Muscle of leg (tissue), 11 donors: ENCODE measurements around the gene CHTF18. TPM values are rescaled to one million over a fixed set of nuclear protein-coding genes. Genes with fewer than 3 reads are reported as not detected.
"Not testable (repeated sequence)": the region's sequence is repeated elsewhere in the genome, so short reads cannot be mapped to it uniquely, and the experiment has no call there.

ENCODE experiments used
- DNase-seq: peaks from one replicate; pipeline ENCODE4 v3.0.0; 2013
- H3K27ac ChIP-seq: one replicate; pipeline ENCODE4 v1.5.1; 2013; ENCODE audit warnings: mild to moderate bottlenecking, low read length, control low read depth
- H3K27me3 ChIP-seq: one replicate; pipeline ENCODE4 v1.6.1; 2013; ENCODE audit warnings: low read length; ENCODE audit not compliant: control insufficient read depth, insufficient read depth
- H3K36me3 ChIP-seq: one replicate; pipeline ENCODE4 v1.6.1; 2013; ENCODE audit warnings: low read length; ENCODE audit not compliant: control insufficient read depth, insufficient read depth
- H3K4me1 ChIP-seq: one replicate; pipeline ENCODE4 v1.6.1; 2013; ENCODE audit warnings: low read length; ENCODE audit not compliant: control insufficient read depth, insufficient read depth
- H3K4me3 ChIP-seq: one replicate; pipeline ENCODE4 v1.5.1; 2013; ENCODE audit warnings: low read length, control low read depth
- H3K9me3 ChIP-seq: replicated peaks from 2 replicates; pipeline ENCODE4 v1.6.1; 2013; ENCODE audit warnings: low read depth, low read length; ENCODE audit not compliant: control insufficient read depth
- WGBS: methylation state at CpG from one replicate; pipeline ENCODE4 v1.1.5; 2013; ENCODE audit warnings: missing lambda C conversion rate; ENCODE audit not compliant: insufficient coverage; 5-methylcytosine and 5-hydroxymethylcytosine counted together
- polyA plus RNA-seq, 8 donors: library from polyadenylated mRNA; unstranded; fragments of 120-200 nt; gene quantifications; one replicate each; pipeline versions ENCODE4 v1.2.1 to v1.2.3, GENCODE V29; 2013; ENCODE audit warnings: inconsistent platforms in 1 of 8, low replicate concordance in 1 of 8; ENCODE audit not compliant: insufficient read length in 8 of 8, insufficient read depth in 1 of 8
- total RNA-seq: library from RNA; stranded (reverse); fragments of 120-200 nt; gene quantifications from one replicate; pipeline ENCODE4 v1.2.4, GENCODE V29; 2013

CHTF18 gene
- total and polyA plus RNA-seq, 9 donors = 11.5 to 27.1 (median 18.0) TPM

DNA sequence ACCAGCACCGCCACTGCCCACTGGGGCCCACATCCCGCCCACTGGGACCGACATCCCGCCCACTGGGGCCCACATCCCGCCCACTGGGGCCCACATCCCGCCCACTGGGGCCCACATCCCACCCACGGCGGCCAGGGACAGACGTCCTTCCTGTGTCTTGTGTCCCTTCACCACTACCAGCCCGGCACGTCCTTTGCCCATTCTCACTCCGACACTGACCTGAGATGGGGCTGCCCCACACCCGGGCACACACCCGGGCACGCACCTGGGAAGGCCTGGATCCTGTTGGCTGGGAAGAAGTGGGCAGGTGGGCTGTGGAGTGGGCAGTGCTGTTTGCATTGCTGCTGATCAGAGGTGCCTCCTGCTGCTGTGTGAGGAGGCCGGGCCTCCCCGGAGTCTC, 40.5 kb downstream of the CHTF18 start:
- H3K4me1 ChIP-seq = peaks cover 11% of the 10 kb centered on the region
- no peak overlapping the region for H3K4me3 ChIP-seq
- H3K9me3 ChIP-seq = no peaks in the 10 kb centered on the region
- peaks cover 21% of the 10 kb centered on the region for H3K27me3 ChIP-seq
- WGBS = 98% methylated on average over 5 of the region's 17 CpGs
- H3K27ac ChIP-seq = no peak overlapping the region
- no peak for DNase-seq
- no peaks in the 10 kb centered on the region for H3K36me3 ChIP-seq

DNA sequence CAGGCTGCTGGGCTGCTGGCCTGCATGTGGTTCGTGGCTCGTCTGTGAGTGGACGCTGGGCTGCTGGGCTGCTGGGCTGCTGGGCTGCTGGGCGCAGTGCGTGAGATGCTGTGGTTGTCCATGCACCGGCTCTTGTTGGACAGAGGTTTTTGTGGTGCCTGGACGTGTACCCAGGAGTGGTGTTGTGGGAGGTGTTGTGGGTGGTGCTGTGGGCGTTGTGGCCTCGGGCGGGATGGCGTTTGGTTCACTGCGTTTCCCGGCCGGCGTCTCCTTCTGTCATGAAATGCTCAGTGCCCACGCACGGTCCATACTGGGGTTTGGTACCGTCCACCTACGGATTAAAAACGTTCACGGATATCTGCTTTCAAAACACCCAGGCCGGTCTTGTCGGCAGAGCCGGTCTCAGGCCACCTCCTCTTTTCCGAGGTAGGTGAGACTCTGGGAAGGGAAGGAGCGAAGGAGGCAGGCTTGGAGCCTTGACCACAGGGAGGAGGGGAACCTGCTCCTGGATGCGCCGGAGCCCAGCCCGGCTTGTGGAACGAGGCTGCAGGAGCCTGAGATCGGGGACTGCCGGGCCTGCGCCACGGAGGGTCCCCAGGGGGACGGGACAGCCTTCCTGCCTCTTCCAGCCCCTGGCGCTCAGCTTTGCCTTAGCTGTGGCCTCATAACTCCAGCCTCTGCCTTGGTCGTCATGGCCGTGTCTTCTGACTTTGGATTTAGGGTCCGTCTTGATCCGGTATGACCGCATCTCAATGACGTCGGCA, 41.9 kb downstream of the CHTF18 start:
- DNase-seq = no peak
- 84% methylated on average over 41 of the region's 43 CpGs for WGBS
- Histone ChIP-seq H3K9me3 (peaks cover 6% of the 10 kb centered on the region), H3K27me3 (peaks cover 16% of the 10 kb centered on the region), H3K4me1 (peaks cover 6% of the 10 kb centered on the region), H3K4me3 (no peak overlapping the region), H3K27ac (no peak overlapping the region), H3K36me3 (no peaks in the 10 kb centered on the region)

GRCh38 chr16:830871-831570, 42.6 kb downstream of the CHTF18 start:
- no peak for DNase-seq
- H3K27me3 ChIP-seq = peaks cover 10% of the 10 kb centered on the region
- H3K4me3 ChIP-seq = no peak overlapping the region
- no peak overlapping the region for H3K27ac ChIP-seq
- WGBS = 60% methylated on average over 20 of the region's 24 CpGs
- H3K4me1 ChIP-seq = peaks cover 3% of the 10 kb centered on the region
- H3K9me3 ChIP-seq = peaks cover 12% of the 10 kb centered on the region
- H3K36me3 ChIP-seq = no peaks in the 10 kb centered on the region

DNA sequence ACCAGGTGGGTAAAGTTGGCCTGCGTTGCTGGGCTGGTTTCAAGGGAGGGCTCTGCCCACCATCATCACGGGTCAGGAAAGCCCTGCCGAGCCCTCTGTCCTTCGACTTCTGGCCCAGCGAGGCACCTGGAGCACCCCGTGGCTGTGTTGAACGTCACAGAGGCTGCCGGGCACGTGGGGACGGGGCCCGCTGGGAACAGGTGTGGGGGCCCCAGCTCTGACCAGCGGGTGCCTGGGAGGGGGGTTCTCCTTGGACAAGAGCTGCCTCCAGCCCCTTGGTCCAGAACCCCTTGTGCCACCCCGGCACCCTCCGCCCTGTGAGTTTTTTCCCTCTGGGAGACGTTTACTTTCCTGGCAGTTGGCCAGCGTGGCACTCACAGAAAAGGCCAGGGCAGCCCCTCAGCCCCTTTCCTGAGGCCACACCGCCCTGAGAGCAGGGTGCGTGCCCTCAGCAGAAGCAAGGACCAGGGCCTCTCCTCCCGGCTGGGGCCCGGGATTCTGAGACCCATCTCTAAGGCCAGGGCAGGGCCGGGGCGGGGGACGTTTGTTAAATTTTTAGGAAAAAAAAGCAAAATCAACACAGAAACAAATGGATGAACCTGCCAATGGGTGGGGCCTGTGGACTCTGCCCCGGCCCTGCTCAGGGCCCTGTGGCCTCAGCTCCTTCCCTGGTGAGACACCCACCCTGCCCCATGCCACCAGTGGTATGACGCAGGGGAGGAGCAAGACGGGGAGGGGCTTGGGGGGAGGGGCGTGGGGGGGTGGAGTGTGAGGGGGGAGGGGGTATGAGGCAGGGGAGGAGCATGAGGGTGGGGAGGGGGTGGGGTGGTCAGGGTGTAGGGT, 43.4 kb downstream of the CHTF18 start:
- DNase-seq = no peak
- H3K4me3 ChIP-seq = no peak overlapping the region
- no peak overlapping the region for H3K27ac ChIP-seq
- peaks cover 10% of the 10 kb centered on the region for H3K27me3 ChIP-seq
- H3K4me1 ChIP-seq = peaks cover 3% of the 10 kb centered on the region
- no peaks in the 10 kb centered on the region for H3K36me3 ChIP-seq
- WGBS = 87% methylated on average over 17 of the region's 27 CpGs
- peaks cover 19% of the 10 kb centered on the region for H3K9me3 ChIP-seq

- Histone ChIP-seq H3K4me3 (no peak overlapping the region), H3K27me3 (peaks cover 10% of the 10 kb centered on the region)
These were observed 44.4 kb downstream of the CHTF18 start for GRCh38 chr16:832652-833336.

DNA sequence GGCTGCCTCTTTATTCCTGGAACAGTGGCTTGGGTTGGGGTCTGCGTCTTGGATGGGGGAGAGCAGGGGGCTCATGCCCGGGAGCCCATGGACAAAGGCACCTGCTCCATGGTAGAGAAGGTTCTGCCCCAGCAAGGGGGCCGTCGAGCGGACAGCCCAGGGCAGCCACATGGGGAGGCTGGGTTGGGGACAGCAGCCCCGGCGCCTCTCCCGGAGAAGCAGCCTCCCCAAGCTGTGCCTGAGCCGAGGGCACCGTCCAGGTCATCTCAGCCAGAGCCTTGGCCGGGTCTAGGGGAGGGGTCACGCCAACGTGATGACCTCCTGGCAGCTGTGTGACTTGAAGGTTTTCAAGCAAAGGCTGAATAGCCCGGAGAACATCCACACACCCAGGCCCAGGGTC, 45.0 kb downstream of the CHTF18 start:
- Histone ChIP-seq H3K9me3 (peaks cover 23% of the 10 kb centered on the region), H3K27ac (no peak overlapping the region), H3K36me3 (no peaks in the 10 kb centered on the region), H3K27me3 (peaks cover 10% of the 10 kb centered on the region), H3K4me1 (peaks cover 3% of the 10 kb centered on the region), H3K4me3 (no peak overlapping the region)
- 75% methylated on average over 12 of the region's 14 CpGs for WGBS
- DNase-seq = no peak

More at GRCh38 chr16:832652-833336, 44.4 kb downstream of the CHTF18 start:
- Histone ChIP-seq H3K27ac (no peak overlapping the region), H3K9me3 (peaks cover 23% of the 10 kb centered on the region), H3K4me1 (peaks cover 3% of the 10 kb centered on the region), H3K36me3 (no peaks in the 10 kb centered on the region)
- no peak for DNase-seq
- 28% methylated on average over 21 of the region's 35 CpGs for WGBS

DNA sequence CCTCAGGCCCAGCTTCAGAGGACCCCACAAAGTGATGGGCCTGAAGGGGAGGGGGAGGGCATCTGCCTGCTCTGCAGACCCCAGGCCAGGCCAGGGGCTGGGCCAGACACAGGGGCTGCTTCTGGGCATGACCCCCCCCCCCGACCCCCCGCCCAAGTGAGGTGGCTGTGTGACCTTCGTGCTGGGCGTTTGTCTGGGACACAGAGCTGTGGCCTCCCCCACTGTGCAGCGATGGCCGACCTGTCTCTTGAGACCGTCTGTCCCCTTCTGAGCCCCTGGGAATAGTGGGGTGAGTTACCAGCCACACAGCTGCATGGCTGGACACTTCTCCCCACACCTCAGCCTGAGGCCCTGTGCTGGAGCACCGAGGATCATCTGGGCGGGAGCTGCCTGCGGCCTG, 47.0 kb downstream of the CHTF18 start:
- Histone ChIP-seq H3K36me3 (no peaks in the 10 kb centered on the region), H3K4me3 (no peak overlapping the region), H3K27ac (no peak overlapping the region), H3K27me3 (peaks cover 10% of the 10 kb centered on the region), H3K4me1 (peaks cover 15% of the 10 kb centered on the region), H3K9me3 (peaks cover 23% of the 10 kb centered on the region)
- DNase-seq = no peak
- 96% methylated on average over 7 of the region's 10 CpGs for WGBS

GRCh38 chr16:836221-836620, 47.8 kb downstream of the CHTF18 start:
- 93% methylated on average over 2 of the region's 4 CpGs for WGBS
- H3K27me3 ChIP-seq = peaks cover 10% of the 10 kb centered on the region
- peaks cover 22% of the 10 kb centered on the region for H3K4me1 ChIP-seq
- no peak overlapping the region for H3K4me3 ChIP-seq
- H3K9me3 ChIP-seq = peaks cover 23% of the 10 kb centered on the region
- no peaks in the 10 kb centered on the region for H3K36me3 ChIP-seq
- no peak for DNase-seq
- no peak overlapping the region for H3K27ac ChIP-seq

DNA sequence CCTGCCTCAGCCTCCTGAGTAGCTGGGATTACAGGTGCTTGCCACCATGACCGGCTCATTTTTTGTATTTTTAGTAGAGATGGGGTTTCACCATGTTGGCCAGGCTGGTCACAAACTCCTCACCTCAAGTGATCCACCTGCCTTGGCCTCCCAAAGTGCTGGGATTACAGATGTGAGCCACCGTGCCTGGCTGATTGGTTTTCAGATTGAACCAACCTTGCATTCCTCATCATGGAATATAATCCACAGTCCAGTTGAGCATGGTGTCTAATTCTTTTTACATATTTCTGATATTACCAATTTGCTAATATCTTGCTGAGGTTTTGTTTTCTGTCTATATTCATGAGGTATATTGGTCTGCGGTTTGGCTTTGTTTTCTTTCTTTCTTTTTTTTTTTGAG, 48.4 kb downstream of the CHTF18 start:
- DNase-seq, H3K27me3 ChIP-seq, H3K4me3 ChIP-seq, H3K36me3 ChIP-seq, H3K27ac ChIP-seq: not testable (repeated sequence)
- no CpG with 5 or more reads among the region's 3 CpGs for WGBS
- H3K9me3 ChIP-seq = peaks cover 23% of the 10 kb centered on the region
- peaks cover 26% of the 10 kb centered on the region for H3K4me1 ChIP-seq
